Activated CD4-positive, CD25-positive, alpha-beta regulatory T cell (primary cell): ENCODE measurements around the gene HGFAC.

Experiments used
- DNase-seq, 4 experiments: peaks; one replicate each; lab custom pipeline; 2025; lab: John Stamatoyannopoulos, UW

The HGFAC gene

GRCh38 chr4:3486541-3487540, 45.1 kb downstream of the HGFAC start:
- DNase-seq = no peak

GRCh38 chr4:3487861-3488260, 46.1 kb downstream of the HGFAC start:
- DNase-seq = no peak

GRCh38 chr4:3488820-3489219, 47.1 kb downstream of the HGFAC start:
- DNase-seq = no peak

GRCh38 chr4:3489451-3489962, 47.7 kb downstream of the HGFAC start:
- no peak for DNase-seq

GRCh38 chr4:3491681-3492405, 50.1 kb downstream of the HGFAC start:
- DNase-seq = no peak

- no peak for DNase-seq
Observed at GRCh38 chr4:3492741-3493719, 51.3 kb downstream of the HGFAC start.

GRCh38 chr4:3493720-3494461, 52.1 kb downstream of the HGFAC start:
- no peak for DNase-seq

GRCh38 chr4:3494462-3494871, 52.7 kb downstream of the HGFAC start:
- DNase-seq = no peak

GRCh38 chr4:3495204-3495975, 53.6 kb downstream of the HGFAC start:
- DNase-seq = no peak

GRCh38 chr4:3496021-3496420, 54.3 kb downstream of the HGFAC start:
- DNase-seq = no peak

GRCh38 chr4:3497095-3497494, 55.3 kb downstream of the HGFAC start:
- no peak for DNase-seq

- DNase-seq = no peak
Observed at GRCh38 chr4:3497523-3498389, 56.0 kb downstream of the HGFAC start.

- no peak for DNase-seq
Observed at GRCh38 chr4:3498407-3498806, 56.6 kb downstream of the HGFAC start.
